GM19239 (cell line): ENCODE results near the gene ELMOD1.

Experiments
- DNase-seq: peaks from one replicate; pipeline ENCODE4 v3.0.0; 2011; ENCODE audit warnings: low spot score; ENCODE audit not compliant: insufficient read length
- FAIRE-seq: peaks from 2 replicates; lab custom pipeline; 2011; peaks lifted over from hg19 to GRCh38; lab: Jason Lieb, UNC

ELMOD1 gene

GRCh38 chr11:107625685-107625989 is 34.7 kb downstream of the ELMOD1 start:
- DNase-seq (no peak), FAIRE-seq (no peak)

- FAIRE-seq (no peak), DNase-seq (no peak)
Measured at GRCh38 chr11:107631043-107631442, 40.1 kb downstream of the ELMOD1 start.

GRCh38 chr11:107631931-107632330 is 41.0 kb downstream of the ELMOD1 start:
- no peak for DNase-seq
- no peak for FAIRE-seq

GRCh38 chr11:107646783-107647182 is 55.8 kb downstream of the ELMOD1 start:
- no peak for DNase-seq
- no peak for FAIRE-seq

GRCh38 chr11:107648242-107648641 is 57.3 kb downstream of the ELMOD1 start:
- no peak for DNase-seq
- FAIRE-seq = no peak

GRCh38 chr11:107651672-107652071 is 60.7 kb downstream of the ELMOD1 start:
- FAIRE-seq (no peak), DNase-seq (no peak)

GRCh38 chr11:107653076-107653475 is 62.1 kb downstream of the ELMOD1 start:
- DNase-seq (no peak), FAIRE-seq (no peak)

- DNase-seq = no peak
Measured at GRCh38 chr11:107655602-107656001, 64.7 kb downstream of the ELMOD1 start.

GRCh38 chr11:107659310-107659709 is 68.4 kb downstream of the ELMOD1 start:
- FAIRE-seq (no peak), DNase-seq (no peak)

More at GRCh38 chr11:107655602-107656001, 64.7 kb downstream of the ELMOD1 start:
- FAIRE-seq = no peak

- DNase-seq (no peak), FAIRE-seq (no peak)
Measured at GRCh38 chr11:107660066-107660465, 69.1 kb downstream of the ELMOD1 start.

- DNase-seq (no peak), FAIRE-seq (no peak)
Measured at GRCh38 chr11:107661656-107662055, 70.7 kb downstream of the ELMOD1 start.

- DNase-seq (no peak), FAIRE-seq (no peak)
Measured at GRCh38 chr11:107665018-107665417, 74.1 kb downstream of the ELMOD1 start.

- DNase-seq = no peak
- FAIRE-seq = no peak
Measured at GRCh38 chr11:107666911-107667613, 76.1 kb downstream of the ELMOD1 start.

- no peak for DNase-seq
- FAIRE-seq = no peak
Measured at GRCh38 chr11:107669191-107669740, 78.3 kb downstream of the ELMOD1 start.

- FAIRE-seq = no peak
Measured at GRCh38 chr11:107669893-107670601, 79.1 kb downstream of the ELMOD1 start.

GRCh38 chr11:107675902-107676301 is 85.0 kb downstream of the ELMOD1 start:
- FAIRE-seq (no peak), DNase-seq (no peak)

More at GRCh38 chr11:107669893-107670601, 79.1 kb downstream of the ELMOD1 start:
- DNase-seq = no peak

- no peak for FAIRE-seq
- no peak for DNase-seq
Measured at GRCh38 chr11:107676336-107677057, 85.5 kb downstream of the ELMOD1 start.

GRCh38 chr11:107677924-107678631 is 87.1 kb downstream of the ELMOD1 start:
- no peak for FAIRE-seq
- no peak for DNase-seq

GRCh38 chr11:107678632-107678971 is 87.7 kb downstream of the ELMOD1 start:
- DNase-seq = no peak
- no peak for FAIRE-seq

- no peak for DNase-seq
- no peak for FAIRE-seq
Measured at GRCh38 chr11:107679255-107680024, 88.5 kb downstream of the ELMOD1 start.
